Gastroesophageal sphincter (tissue), 4 donors: ENCODE data around the gene MEGF8. TPM values are rescaled to one million over a fixed set of nuclear protein-coding genes. Genes with fewer than 3 reads are reported as not detected.

Source experiments
- ATAC-seq: fragments of 150-250 bp; one replicate; pipeline ENCODE4 v1.9.1; 2016; ENCODE audit warnings: mild to moderate bottlenecking, moderate library complexity
- H3K27ac ChIP-seq, 4 donors: fragments of 200-600 bp; sonication (generic) in 3 of 4; 1 replicate in 3 of 4; 2 replicates in 1 of 4; pipeline ENCODE4 v1.5.1; 2016 to 2019
- H3K27me3 ChIP-seq: fragments of 200-600 bp; sonication (generic); one replicate; pipeline ENCODE4 v1.5.1; 2019
- H3K36me3 ChIP-seq, 2 donors: fragments of 200-600 bp; sonication (generic); one replicate each; pipeline ENCODE4 v1.5.1; 2019; ENCODE audit warnings: control low read depth in 1 of 2
- H3K4me1 ChIP-seq, 3 donors: fragments of 200-600 bp; sonication (generic); 1 replicate in 2 of 3; 2 replicates in 1 of 3; pipeline ENCODE4 v1.5.1; 2016 to 2019; ENCODE audit warnings: control low read depth in 2 of 3
- H3K4me3 ChIP-seq, 2 donors: fragments of 200-600 bp; sonication (generic); one replicate each; pipeline ENCODE4 v1.5.1; 2019; ENCODE audit warnings: mild to moderate bottlenecking in 1 of 2, moderate library complexity in 1 of 2
- H3K9me3 ChIP-seq, 3 donors: fragments of 200-600 bp; sonication (generic); one replicate each; pipeline ENCODE4 v1.5.1; 2017 to 2019; ENCODE audit warnings: control low read depth in 2 of 3
- EP300 ChIP-seq: sonication (generic); formaldehyde crosslinking; IDR thresholded peaks from one replicate; pipeline ENCODE4 v1.6.1; 2017; ENCODE audit warnings: antibody characterized with exemption, mild to moderate bottlenecking
- POLR2A ChIP-seq, 2 donors: fragments of 450-650 bp; IDR thresholded peaks; one replicate each; pipeline ENCODE4 v1.6.1; 2017; ENCODE audit warnings: antibody characterized with exemption in 2 of 2, mild to moderate bottlenecking in 2 of 2, moderate library complexity in 1 of 2
- POLR2AphosphoS5 ChIP-seq: sonication (generic); formaldehyde crosslinking; IDR thresholded peaks from one replicate; pipeline ENCODE4 v1.6.1; 2017; ENCODE audit warnings: antibody characterized with exemption
- WGBS, 2 donors: methylation state at CpG; one replicate each; pipeline ENCODE4 v1.1.5; 2018; ENCODE audit warnings: low coverage in 1 of 2; 5-methylcytosine and 5-hydroxymethylcytosine counted together
- total RNA-seq, 4 donors: library from RNA; depleted of rRNA; stranded (reverse); fragments of >200 nt; gene quantifications; one replicate each; pipeline ENCODE4 v1.1.0, GENCODE V29; 2016
- TF ChIP-seq, protein P1 (sequence below), 4 experiments: fragments of 200-600 bp in 2 of 4; fragments of 450-650 bp in 2 of 4; sonication (generic) in 1 of 4; IDR thresholded peaks; one replicate each; pipeline ENCODE4 v1.5.1; 2017 to 2019; ENCODE audit warnings: antibody characterized with exemption in 4 of 4, mild to moderate bottlenecking in 2 of 4, moderate library complexity in 2 of 4

MEGF8 gene
- total RNA-seq, 4 donors from 2014 or later: 13.9 to 44.4 (median 18.1) TPM

DNA sequence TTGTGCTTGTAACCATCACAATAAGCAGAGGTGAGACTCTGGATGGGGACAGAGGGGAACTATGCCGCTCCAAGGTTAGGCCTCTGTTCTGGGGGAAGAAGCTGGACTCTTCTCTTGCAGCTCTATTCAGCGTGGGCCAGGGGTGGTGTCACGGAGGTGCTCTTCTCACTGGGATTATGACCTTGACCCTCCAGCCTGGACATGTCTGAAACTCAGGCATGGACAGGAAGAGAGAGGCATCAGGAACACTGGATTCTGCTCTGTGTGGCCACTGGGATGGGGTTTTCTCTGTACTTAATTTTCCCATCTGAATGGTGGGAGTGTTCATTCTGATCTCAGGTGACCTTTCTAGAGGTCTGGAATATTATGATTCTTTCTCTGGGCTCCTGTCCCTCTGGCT, 7.6 kb downstream of the MEGF8 start:
- WGBS, 2 donors: 80% methylated on average over 2 of the region's 3 CpGs; no CpG with 5 or more reads in 1 of the 2 donors
- no peak for ATAC-seq
- Histone ChIP-seq H3K4me1 (peaks cover 0 to 30% (median 2%) of the 10 kb centered on the region in 3 donors), H3K27ac (no peak overlapping the region), H3K27me3 (no peaks in the 10 kb centered on the region), H3K9me3 (no peaks in the 10 kb centered on the region), H3K4me3 (no peak overlapping the region), H3K36me3 (peaks cover 0 to 54% of the 10 kb centered on the region in 2 donors)
- TF ChIP-seq POLR2A (IDR thresholded peaks at IDR 0.05) (no peak), EP300 (no peak), POLR2AphosphoS5 (no peak)
- TF ChIP-seq, protein P1, sequence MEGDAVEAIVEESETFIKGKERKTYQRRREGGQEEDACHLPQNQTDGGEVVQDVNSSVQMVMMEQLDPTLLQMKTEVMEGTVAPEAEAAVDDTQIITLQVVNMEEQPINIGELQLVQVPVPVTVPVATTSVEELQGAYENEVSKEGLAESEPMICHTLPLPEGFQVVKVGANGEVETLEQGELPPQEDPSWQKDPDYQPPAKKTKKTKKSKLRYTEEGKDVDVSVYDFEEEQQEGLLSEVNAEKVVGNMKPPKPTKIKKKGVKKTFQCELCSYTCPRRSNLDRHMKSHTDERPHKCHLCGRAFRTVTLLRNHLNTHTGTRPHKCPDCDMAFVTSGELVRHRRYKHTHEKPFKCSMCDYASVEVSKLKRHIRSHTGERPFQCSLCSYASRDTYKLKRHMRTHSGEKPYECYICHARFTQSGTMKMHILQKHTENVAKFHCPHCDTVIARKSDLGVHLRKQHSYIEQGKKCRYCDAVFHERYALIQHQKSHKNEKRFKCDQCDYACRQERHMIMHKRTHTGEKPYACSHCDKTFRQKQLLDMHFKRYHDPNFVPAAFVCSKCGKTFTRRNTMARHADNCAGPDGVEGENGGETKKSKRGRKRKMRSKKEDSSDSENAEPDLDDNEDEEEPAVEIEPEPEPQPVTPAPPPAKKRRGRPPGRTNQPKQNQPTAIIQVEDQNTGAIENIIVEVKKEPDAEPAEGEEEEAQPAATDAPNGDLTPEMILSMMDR (IDR thresholded peaks at IDR 0.05): no peak

DNA sequence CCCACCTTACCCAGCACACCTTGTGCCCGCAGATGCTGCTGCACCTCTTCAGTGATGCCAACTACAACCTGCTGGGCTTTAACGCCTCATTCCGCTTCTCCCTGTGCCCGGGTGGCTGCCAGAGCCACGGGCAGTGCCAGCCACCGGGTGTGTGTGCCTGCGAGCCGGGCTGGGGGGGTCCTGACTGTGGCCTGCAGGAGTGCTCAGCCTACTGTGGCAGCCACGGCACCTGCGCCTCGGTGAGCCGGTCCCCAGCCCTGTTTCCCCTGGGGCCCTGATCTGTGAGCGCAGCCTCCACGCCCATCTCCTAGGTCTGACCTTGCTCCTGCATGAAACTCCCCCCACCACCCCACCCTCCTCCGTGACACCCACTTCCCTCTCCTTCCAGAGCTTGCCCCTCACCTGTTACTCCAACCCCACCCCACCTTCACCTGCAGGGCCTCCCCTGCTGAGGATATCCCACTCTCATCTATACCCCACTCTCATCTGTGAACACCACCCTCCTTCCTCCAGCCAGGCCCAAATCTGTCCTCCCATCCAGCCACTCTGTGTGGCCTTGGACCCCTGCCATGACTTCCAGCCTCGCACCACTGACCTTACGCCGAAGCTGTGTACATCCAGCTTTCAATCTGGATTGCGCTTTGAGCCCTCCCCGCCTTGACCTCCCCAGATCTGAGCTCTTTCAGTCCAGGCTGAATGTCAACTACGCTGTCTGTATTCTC, 8.7 kb downstream of the MEGF8 start:
- no peak overlapping the region for H3K4me3 ChIP-seq
- ATAC-seq: no peak
- H3K36me3 ChIP-seq: peaks cover 0 to 60% of the 10 kb centered on the region in 2 donors
- H3K27me3 ChIP-seq: no peaks in the 10 kb centered on the region
- peaks cover 0 to 22% (median 0%) of the 10 kb centered on the region in 3 donors for H3K4me1 ChIP-seq
- H3K9me3 ChIP-seq: no peaks in the 10 kb centered on the region
- TF ChIP-seq POLR2A (IDR thresholded peaks at IDR 0.05) (no peak), EP300 (no peak), POLR2AphosphoS5 (no peak)
- TF ChIP-seq, protein P1 (IDR thresholded peaks at IDR 0.05): no peak
- 80 to 93% methylated on average over 3 to 14 of the region's 21 CpGs for WGBS, 2 donors
- H3K27ac ChIP-seq: no peak overlapping the region

DNA sequence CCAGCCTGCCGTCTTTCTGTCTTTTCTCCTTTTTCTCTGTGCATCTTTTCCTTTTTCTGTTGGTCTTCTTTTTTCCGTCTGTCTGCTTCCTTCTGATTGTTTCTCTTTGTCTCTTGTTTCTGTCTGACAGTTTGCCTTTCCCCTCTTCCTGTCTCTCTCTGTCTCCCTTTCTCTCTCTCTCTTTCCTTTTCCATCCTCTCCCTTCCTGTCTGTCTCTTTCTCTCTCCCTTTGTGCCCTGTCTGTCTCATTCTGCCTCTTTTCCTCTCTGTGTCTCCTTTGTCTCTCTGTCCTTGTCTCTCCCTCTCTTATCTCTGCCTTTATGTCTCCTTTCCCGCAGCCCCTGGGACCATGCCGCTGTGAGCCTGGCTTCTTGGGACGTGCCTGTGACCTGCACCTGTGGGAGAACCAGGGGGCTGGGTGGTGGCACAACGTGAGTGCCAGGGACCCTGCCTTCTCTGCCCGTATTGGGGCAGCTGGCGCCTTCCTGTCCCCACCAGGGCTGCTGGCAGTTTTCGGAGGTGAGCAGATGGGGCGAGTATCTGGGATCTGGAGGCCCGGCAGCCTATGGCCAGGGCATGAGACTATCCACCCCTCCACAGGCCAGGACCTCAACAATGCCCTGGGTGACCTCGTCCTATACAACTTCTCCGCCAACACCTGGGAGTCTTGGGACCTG, 9.4 kb downstream of the MEGF8 start:
- ATAC-seq: no peak
- Histone ChIP-seq H3K4me1 (peaks cover 0 to 18% (median 0%) of the 10 kb centered on the region in 3 donors), H3K27ac (no peak overlapping the region), H3K4me3 (no peak overlapping the region), H3K9me3 (no peaks in the 10 kb centered on the region), H3K36me3 (peaks cover 0 to 67% of the 10 kb centered on the region in 2 donors), H3K27me3 (no peaks in the 10 kb centered on the region)
- WGBS, 2 donors: 83 to 87% methylated on average over 4 to 9 of the region's 13 CpGs
- no peak for TF ChIP-seq POLR2AphosphoS5
- TF ChIP-seq, protein P1 (IDR thresholded peaks at IDR 0.05): no peak
- TF ChIP-seq POLR2A (IDR thresholded peaks at IDR 0.05): no peak
- TF ChIP-seq EP300: no peak

DNA sequence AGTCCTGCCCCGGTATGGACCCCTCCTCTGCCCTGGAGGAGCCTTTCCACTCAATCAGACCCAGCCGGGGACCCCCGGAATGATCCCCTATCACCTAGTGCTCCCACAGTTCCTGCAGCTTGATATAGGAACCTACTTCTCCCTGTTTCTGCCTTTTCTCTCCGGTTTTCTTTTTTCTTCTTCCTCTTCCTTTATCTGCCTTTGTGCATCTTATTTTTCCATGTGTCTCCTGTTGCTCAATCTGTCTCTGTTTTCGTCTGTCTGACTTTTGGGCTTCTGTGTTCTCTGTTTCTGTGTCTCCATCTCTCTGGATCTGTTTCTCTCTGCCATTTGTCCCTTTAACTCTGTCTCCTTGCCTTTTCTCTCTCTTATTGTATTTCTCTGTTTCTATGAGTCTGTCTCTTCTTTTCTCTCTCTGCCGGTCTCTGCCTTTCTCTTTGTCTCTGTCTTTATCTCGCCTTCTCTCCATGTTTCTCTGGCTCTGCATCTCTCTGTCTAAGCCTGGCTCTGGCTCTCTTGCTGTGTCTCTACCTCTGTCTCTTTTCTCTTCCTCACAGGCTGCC, 10.0 kb downstream of the MEGF8 start:
- Histone ChIP-seq H3K27ac (no peak overlapping the region), H3K4me3 (no peak overlapping the region), H3K9me3 (no peaks in the 10 kb centered on the region), H3K27me3 (no peaks in the 10 kb centered on the region), H3K4me1 (peaks cover 0 to 12% (median 0%) of the 10 kb centered on the region in 3 donors), H3K36me3 (peaks cover 0 to 74% of the 10 kb centered on the region in 2 donors)
- no peak for ATAC-seq
- WGBS, 2 donors: 85 to 86% methylated on average over 1 to 7 of the region's 7 CpGs
- TF ChIP-seq, protein P1 (IDR thresholded peaks at IDR 0.05): no peak
- TF ChIP-seq EP300: no peak
- no peak for TF ChIP-seq POLR2A (IDR thresholded peaks at IDR 0.05)
- TF ChIP-seq POLR2AphosphoS5: no peak
